IMR-90 (cell line): ENCODE data around the gene FAM78B. TPM values are rescaled to one million over a fixed set of nuclear protein-coding genes. Genes with fewer than 3 reads are reported as not detected.

Experiments
- ATAC-seq: fragments of 200-7000 bp; cut with Tn5 transposase; 2 replicates; pipeline ENCODE4 v1.9.1; 2020; ENCODE audit warnings: low read depth, mild to moderate bottlenecking, moderate library complexity
- BruUV-seq: library from RNA; stranded (reverse); fragments of 400-500 nt; replicated peaks from 2 replicates; lab custom pipeline; 2021; lab: Mats Ljungman, UMichigan
- CTCF ChIA-PET: fragments of 300-600 bp; formaldehyde crosslinking; extraction: SDS; loops from one replicate; lab custom pipeline; 2021; ENCODE audit warnings: antibody characterized with exemption; lab: Yijun Ruan, JAX
- POLR2A ChIA-PET: fragments of 300-600 bp; sonication (Branson Sonifier 250); formaldehyde crosslinking; loops from one replicate; lab custom pipeline; 2022; ENCODE audit warnings: antibody characterized with exemption; ENCODE audit not compliant: unreplicated experiment; lab: Charles Lee
- DNase-seq: peaks from one replicate; pipeline ENCODE4 v3.0.0; 2013
- H2AFZ ChIP-seq: replicated peaks from 2 replicates; pipeline ENCODE3; 2013; ENCODE audit warnings: low read length, mild to moderate bottlenecking; ENCODE audit not compliant: poor library complexity
- H2AK5ac ChIP-seq: 2 replicates; pipeline ENCODE4 v1.6.1; 2013; ENCODE audit warnings: low read depth, low read length, inconsistent platforms
- H2AK9ac ChIP-seq: replicated peaks from 2 replicates; pipeline ENCODE3; 2013; ENCODE audit warnings: mild to moderate bottlenecking, low read depth, low read length, moderate library complexity; ENCODE audit not compliant: poor library complexity
- H2BK120ac ChIP-seq: 2 replicates; pipeline ENCODE4 v1.6.1; 2013; ENCODE audit warnings: low read depth, low read length, inconsistent platforms
- H2BK15ac ChIP-seq: 3 replicates; pipeline ENCODE4 v1.6.1; 2013; ENCODE audit warnings: low read depth, low read length, inconsistent platforms
- H2BK20ac ChIP-seq: 2 replicates; pipeline ENCODE4 v1.6.1; 2013; ENCODE audit warnings: low read depth, mild to moderate bottlenecking, inconsistent platforms, low read length, moderate library complexity
- H2BK5ac ChIP-seq: 2 replicates; pipeline ENCODE4 v1.6.1; 2013; ENCODE audit warnings: mild to moderate bottlenecking, low read depth, low read length, inconsistent platforms; ENCODE audit not compliant: poor library complexity, severe bottlenecking
- H3K14ac ChIP-seq: replicated peaks from 2 replicates; pipeline ENCODE4 v1.6.1; 2013; ENCODE audit warnings: low read depth, low read length, inconsistent platforms
- H3K18ac ChIP-seq: 2 replicates; pipeline ENCODE4 v1.6.1; 2013; ENCODE audit warnings: low read depth, low read length, control low read depth
- H3K23ac ChIP-seq: 2 replicates; pipeline ENCODE4 v1.6.1; 2013; ENCODE audit warnings: low read depth, low read length, inconsistent platforms
- H3K27ac ChIP-seq: 2 replicates; pipeline ENCODE4 v1.5.1; 2013; ENCODE audit warnings: mild to moderate bottlenecking, control low read depth, low read length; ENCODE audit not compliant: insufficient read depth
- H3K27me3 ChIP-seq: 2 replicates; pipeline ENCODE4 v1.6.1; 2013; ENCODE audit warnings: low read length; ENCODE audit not compliant: control insufficient read depth, insufficient read depth
- H3K36me3 ChIP-seq: 2 replicates; pipeline ENCODE4 v1.6.1; 2013; ENCODE audit warnings: low read length, mixed read lengths; ENCODE audit not compliant: control insufficient read depth, insufficient read depth
- H3K4ac ChIP-seq: 2 replicates; pipeline ENCODE4 v1.6.1; 2013; ENCODE audit warnings: low read depth, low read length, inconsistent platforms
- H3K4me1 ChIP-seq: 2 replicates; pipeline ENCODE4 v1.6.1; 2013; ENCODE audit warnings: low read length, mixed read lengths; ENCODE audit not compliant: control insufficient read depth, insufficient read depth
- H3K4me2 ChIP-seq: 2 replicates; pipeline ENCODE4 v1.6.1; 2013; ENCODE audit warnings: low read depth, mild to moderate bottlenecking, control low read depth, low read length, moderate library complexity
- H3K4me3 ChIP-seq: 2 replicates; pipeline ENCODE4 v1.5.1; 2013; ENCODE audit warnings: low read depth, mild to moderate bottlenecking, control low read depth, low read length, moderate library complexity; ENCODE audit not compliant: insufficient read depth
- H3K56ac ChIP-seq: 2 replicates; pipeline ENCODE4 v1.6.1; 2013; ENCODE audit warnings: low read length, inconsistent platforms; ENCODE audit not compliant: insufficient read depth; ENCODE audit errors: extremely low read depth
- H3K79me1 ChIP-seq, 2 experiments: 2 replicates each; pipeline ENCODE4 v1.6.1; 2013; ENCODE audit warnings: low read length in 2 of 2, inconsistent platforms in 1 of 2, low read depth in 1 of 2
- H3K9ac ChIP-seq: 2 replicates; pipeline ENCODE4 v1.6.1; 2013; ENCODE audit warnings: low read depth, low read length, control low read depth
- H3K9me1 ChIP-seq: 2 replicates; pipeline ENCODE4 v1.6.1; 2013; ENCODE audit warnings: low read length, inconsistent platforms; ENCODE audit not compliant: insufficient read depth
- H3K9me3 ChIP-seq: 2 replicates; pipeline ENCODE4 v1.6.1; 2013; ENCODE audit warnings: low read length; ENCODE audit not compliant: control insufficient read depth, insufficient read depth
- H4K20me1 ChIP-seq: 2 replicates; pipeline ENCODE4 v1.6.1; 2013; ENCODE audit warnings: low read length, inconsistent platforms; ENCODE audit not compliant: insufficient read depth
- H4K5ac ChIP-seq: 2 replicates; pipeline ENCODE4 v1.6.1; 2013; ENCODE audit warnings: mild to moderate bottlenecking, low read depth, low read length, control low read depth
- H4K8ac ChIP-seq, 2 experiments: 2 replicates each; pipeline ENCODE4 v1.6.1; 2013; ENCODE audit warnings: low read depth in 2 of 2, low read length in 2 of 2, control low read depth in 1 of 2, inconsistent platforms in 1 of 2
- H4K91ac ChIP-seq: 2 replicates; pipeline ENCODE4 v1.6.1; 2013; ENCODE audit warnings: low read depth, low read length, inconsistent platforms; ENCODE audit not compliant: insufficient read depth
- CEBPB ChIP-seq: IDR thresholded peaks from 2 replicates; pipeline ENCODE4 v1.6.1; 2012; ENCODE audit warnings: low read depth, low read length, improper control_type of control experiment
- ELK1 ChIP-seq: fragments of 150-350 bp; IDR thresholded peaks from 2 replicates; pipeline ENCODE4 v1.6.1; 2016; ENCODE audit warnings: low read depth, mild to moderate bottlenecking, low read length, moderate library complexity, borderline replicate concordance
- MAFK ChIP-seq: IDR thresholded peaks from 2 replicates; pipeline ENCODE4 v1.6.1; 2012; ENCODE audit warnings: low read depth, low read length, improper control_type of control experiment
- MAZ ChIP-seq: IDR thresholded peaks from 2 replicates; pipeline ENCODE4 v1.6.1; 2012; ENCODE audit warnings: low read depth, mild to moderate bottlenecking, low read length, improper control_type of control experiment, moderate library complexity, borderline replicate concordance
- MXI1 ChIP-seq: IDR thresholded peaks from 2 replicates; pipeline ENCODE4 v1.6.1; 2012; ENCODE audit warnings: low read depth, mild to moderate bottlenecking, low read length, moderate library complexity, borderline replicate concordance
- RFX5 ChIP-seq: IDR thresholded peaks from 2 replicates; pipeline ENCODE4 v1.8.0; 2012; ENCODE audit warnings: low read depth, mild to moderate bottlenecking, low read length, moderate library complexity
- WGBS, 2 experiments: methylation state at CpG; one replicate each; pipeline versions ENCODE4 v1.1.5 to v1.1.7; 2013; ENCODE audit warnings: missing lambda C conversion rate in 2 of 2; ENCODE audit not compliant: insufficient read length in 1 of 2; ENCODE audit errors: extremely low coverage in 2 of 2; 5-methylcytosine and 5-hydroxymethylcytosine counted together
- dilution Hi-C: fragments of 300-500 bp; cut with HindIII; formaldehyde crosslinking; loops from one replicate; pipeline ENCODE4 v1.14.3; 2018; ENCODE audit warnings: low sequenced_read_pairs; ENCODE audit not compliant: unreplicated experiment
- in situ Hi-C: fragments of 300-500 bp; cut with MboI; formaldehyde crosslinking; loops from 3 replicates; pipeline ENCODE4 v1.14.3; 2019; ENCODE audit warnings: low sequenced_read_pairs, inconsistent platforms, mixed read lengths
- intact Hi-C: fragments of 100-400 bp; cut with micrococcal nuclease; formaldehyde crosslinking; loops from 2 replicates; pipeline ENCODE4 v1.10.0; 2022
- polyA plus RNA-seq, 3 experiments: library from polyadenylated mRNA; depleted of rRNA; stranded (reverse); fragments of >200 nt; gene quantifications; 2 replicates each; pipeline ENCODE4 v1.2.3, GENCODE V29; 2012; ENCODE audit warnings: low replicate concordance in 1 of 3
- total RNA-seq: library from RNA; depleted of rRNA; stranded (reverse); fragments of >200 nt; gene quantifications from 2 replicates; pipeline ENCODE4 v1.2.3, GENCODE V29; 2012

The FAM78B gene
- total and polyA plus RNA-seq, 2 of the 4 experiments (the other 2 are of a cell fraction) = under 0.01 to 0.12 TPM

- no peak overlapping the region for H4K91ac ChIP-seq
- dilution Hi-C loops = no loop called here
- H4K8ac ChIP-seq = no peak overlapping the region
- no CpG with 5 or more reads among the region's 6 CpGs for WGBS, 2 experiments
- H4K20me1 ChIP-seq = no peaks in the 10 kb centered on the region
- no peaks in the 10 kb centered on the region for H3K9me1 ChIP-seq
- H3K4me1 ChIP-seq = no peaks in the 10 kb centered on the region
- ChIA-PET POLR2A (no interaction called here), CTCF (no interaction called here)
- H3K9me3 ChIP-seq = peaks cover 9% of the 10 kb centered on the region
- no peak overlapping the region for H2AK5ac ChIP-seq
- no peak overlapping the region for H3K4ac ChIP-seq
- H3K23ac ChIP-seq = no peak overlapping the region
- H4K5ac ChIP-seq = no peak overlapping the region
- no peak overlapping the region for H2BK5ac ChIP-seq
- H3K4me2 ChIP-seq = no peak overlapping the region
- H3K4me3 ChIP-seq = no peak overlapping the region
- no peak overlapping the region for H2BK20ac ChIP-seq
- TF ChIP-seq CEBPB = no peak
- TF ChIP-seq MAZ = no peak
- no peak for TF ChIP-seq RFX5
- TF ChIP-seq MXI1 = no peak
- no peak for TF ChIP-seq ELK1
- no peak for TF ChIP-seq MAFK
- no TSS peak for BruUV-seq
- no peak overlapping the region for H3K27ac ChIP-seq
- H3K79me1 ChIP-seq = no peaks in the 10 kb centered on the region
- H3K9ac ChIP-seq = no peak overlapping the region
- no peaks in the 10 kb centered on the region for H3K27me3 ChIP-seq
- H3K36me3 ChIP-seq = no peaks in the 10 kb centered on the region
- ATAC-seq = no peak
- no peak overlapping the region for H3K18ac ChIP-seq
- no peak for DNase-seq
- H3K56ac ChIP-seq = no peak overlapping the region
- intact Hi-C loops = no loop called here
- H3K14ac ChIP-seq = no peak overlapping the region
- in situ Hi-C loops = no loop called here
- no peak overlapping the region for H2BK120ac ChIP-seq
- no peak overlapping the region for H2AK9ac ChIP-seq
- H2BK15ac ChIP-seq = no peak overlapping the region
- no peak overlapping the region for H2AFZ ChIP-seq
Measured at GRCh38 chr1:166140251-166140650, 26.6 kb downstream of the FAM78B start.
